DMS53 (cell line): ENCODE results near the gene ZNF595.
"Not testable (repeated sequence)": the region's sequence is repeated elsewhere in the genome, so short reads cannot be mapped to it uniquely, and the experiment has no call there.

Source experiments
- DNase-seq: peaks from one replicate; lab custom pipeline; 2025; lab: John Stamatoyannopoulos, UW

The ZNF595 gene

DNA sequence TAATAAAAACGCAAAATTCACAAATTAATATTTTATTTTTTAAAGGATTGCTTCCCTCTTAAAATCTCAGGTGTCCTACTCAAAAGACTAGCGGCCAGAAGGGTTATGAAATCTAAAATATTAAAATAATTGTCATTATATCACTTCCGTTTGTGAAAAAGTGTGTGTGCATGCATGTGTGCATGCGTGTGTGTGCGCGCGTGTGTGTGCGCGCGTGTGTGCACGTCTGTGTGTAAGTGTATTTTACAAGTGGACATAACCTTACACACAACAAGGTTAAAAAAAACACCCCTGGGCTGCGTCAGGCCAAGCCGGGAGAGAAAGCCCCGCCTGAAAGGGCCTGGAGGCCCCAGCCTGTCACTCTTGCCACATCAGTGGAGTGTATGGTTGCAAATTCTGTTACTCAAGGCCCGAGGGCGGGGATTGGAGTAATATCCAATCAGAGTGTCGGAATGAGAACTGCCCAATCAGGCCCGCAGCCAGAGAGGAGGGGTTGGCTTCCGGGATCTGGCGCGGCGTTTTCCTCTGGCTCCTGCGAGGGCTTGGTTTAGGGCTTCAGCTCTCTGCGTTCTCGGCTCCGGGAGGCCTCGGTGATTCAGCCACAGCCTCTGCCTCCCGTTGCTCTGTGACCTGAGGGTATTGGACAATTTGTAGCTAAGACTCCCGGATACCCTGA lies at the start of gene ZNF595:
Gene ZNF595 (plus strand): TSS at position 518 of the 676 bp plus-strand sequence. CDS start 168 bp downstream, outside the sequence.
- not testable (repeated sequence) for DNase-seq

DNA sequence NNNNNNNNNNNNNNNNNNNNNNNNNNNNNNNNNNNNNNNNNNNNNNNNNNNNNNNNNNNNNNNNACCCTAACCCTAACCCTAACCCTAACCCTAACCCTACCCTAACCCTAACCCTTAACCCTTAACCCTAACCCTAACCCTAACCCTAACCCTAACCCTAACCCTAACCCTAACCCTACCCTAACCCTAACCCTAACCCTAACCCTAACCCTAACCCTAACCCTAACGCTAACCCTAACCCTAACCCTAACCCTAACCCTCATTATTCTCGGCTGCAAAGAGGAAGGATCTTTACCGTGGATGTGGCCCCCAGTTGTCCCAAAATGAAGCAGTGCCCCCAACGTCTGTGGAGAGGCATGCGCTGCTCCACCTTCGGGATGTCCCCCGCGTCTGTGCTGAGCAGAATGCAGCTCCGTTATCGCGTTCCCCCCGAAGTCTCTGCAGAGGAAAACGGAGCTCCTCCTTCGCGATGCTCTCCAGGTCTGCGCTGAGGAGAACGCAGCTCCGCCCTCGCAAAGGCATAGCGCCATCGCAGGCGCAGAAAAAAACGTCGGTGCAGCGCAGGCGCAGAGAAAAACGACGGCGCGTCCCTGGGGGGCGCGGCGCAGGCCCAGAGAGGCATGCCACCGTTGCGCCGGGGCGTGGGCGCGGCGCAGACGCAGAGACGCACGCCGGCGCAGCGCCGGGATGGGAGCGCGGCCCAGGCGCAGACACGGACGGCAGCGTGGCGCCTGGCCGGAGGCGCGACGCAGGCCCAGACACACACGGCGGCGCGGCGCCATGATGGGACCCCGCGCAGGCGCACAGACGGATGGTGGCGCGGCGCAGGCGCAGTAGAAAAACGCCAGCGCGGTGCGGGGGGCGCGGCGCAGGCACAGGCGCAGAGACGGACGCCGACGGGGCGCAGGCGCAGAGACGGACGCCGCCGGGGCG lies 42.9 kb upstream of the ZNF595 start:
- not testable (repeated sequence) for DNase-seq

DNA sequence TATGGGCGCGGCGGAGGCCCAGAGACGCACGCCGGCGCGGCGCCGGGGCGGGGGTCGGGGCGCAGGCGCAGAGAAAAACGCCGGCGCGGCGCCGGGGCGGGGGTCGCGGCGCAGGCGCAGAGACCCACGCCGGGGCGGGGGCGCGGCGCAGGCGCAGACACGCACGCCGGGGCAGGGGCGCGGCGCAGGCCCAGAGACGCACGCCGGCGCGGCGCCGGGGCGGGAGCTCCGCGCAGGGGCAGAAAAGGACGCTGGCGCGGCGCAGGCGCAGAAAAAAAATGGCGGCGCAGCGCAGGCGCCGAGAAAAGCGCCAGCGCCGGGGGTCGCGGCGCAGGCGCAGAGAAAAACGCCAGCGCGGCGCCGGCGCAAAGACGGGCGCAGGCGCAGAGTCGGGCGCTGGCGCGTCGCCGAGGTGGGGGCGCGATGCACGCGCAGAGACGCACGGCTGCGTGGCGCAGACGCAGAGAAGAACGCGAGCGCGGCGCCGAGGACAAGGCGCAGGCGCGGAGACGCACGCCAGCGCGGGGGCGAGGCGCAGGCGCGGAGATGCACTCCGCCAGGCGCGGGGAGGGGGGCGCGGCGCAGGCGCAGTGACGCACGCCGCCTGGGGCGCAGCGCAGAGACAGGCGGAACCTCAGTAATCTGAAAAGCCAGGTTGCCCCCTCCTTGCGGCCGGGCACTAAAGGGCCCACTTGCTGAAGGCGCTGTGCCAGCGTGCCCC lies 41.9 kb upstream of the ZNF595 start:
- not testable (repeated sequence) for DNase-seq

DNA sequence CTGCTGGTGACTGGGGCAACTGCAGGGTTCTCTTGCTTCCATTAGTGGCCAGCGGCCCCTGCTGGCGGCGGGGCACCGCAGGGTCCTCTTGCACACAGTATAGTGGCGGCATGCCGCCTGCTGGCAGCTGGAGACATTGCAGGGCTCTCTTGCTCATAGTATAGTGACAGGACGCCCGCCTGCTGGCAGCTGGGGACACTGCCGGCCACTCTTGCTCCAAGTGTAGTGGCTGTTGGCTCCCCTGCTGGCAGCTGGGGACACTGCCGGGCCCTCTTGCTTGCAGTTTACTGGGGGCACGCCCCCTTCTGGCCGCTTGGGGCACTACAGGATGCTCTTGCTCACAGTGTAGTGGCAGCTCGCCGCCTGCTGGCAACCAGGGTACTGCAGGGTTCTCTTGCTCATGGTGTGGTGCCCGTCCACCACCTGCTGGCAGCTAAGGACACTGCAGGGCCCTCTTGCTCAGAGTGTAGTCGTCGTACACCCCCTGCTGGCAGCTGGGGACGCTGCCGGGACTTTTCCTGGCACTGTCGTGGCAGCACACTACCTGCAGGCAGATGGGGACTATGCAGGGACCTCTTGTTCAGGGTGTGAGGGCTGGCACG lies 41.2 kb upstream of the ZNF595 start:
- not testable (repeated sequence) for DNase-seq

DNA sequence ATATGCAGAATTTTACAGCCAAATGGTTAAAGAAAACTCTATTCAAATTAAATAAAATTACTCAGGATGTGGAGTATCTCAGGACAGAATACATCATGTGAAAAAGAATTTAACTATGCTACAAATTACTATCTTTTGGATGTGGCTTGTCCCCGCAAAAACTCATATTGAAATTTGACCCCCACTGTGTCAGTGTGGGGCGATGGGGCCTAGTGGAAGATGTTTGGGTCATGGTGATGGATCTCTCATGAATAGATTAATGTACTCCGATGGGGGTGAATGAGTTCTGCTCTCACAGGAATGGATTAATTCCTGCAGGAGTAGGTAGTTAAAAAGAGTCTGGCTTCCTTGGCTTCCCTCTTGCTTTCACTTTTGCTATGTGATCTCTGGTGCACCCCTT lies 35.0 kb upstream of the ZNF595 start:
- not testable (repeated sequence) for DNase-seq

DNA sequence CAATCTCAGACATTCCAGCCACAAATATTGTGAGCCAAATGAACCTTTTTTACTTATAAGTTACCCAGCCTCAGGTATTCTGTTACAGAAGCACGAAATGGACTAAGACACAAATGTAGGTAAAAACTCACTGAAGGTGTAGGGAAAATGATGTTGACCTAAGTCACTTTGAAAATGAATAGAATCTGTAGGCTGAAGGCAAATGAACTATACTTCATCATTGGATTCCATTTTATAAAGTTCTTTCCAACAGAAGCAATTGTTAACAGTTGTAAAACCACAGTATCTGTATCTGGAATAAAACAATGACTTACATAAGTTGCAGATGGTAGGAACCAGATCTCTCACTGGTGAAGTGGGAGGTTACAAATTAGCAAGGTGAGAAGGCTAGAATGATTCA lies 34.5 kb upstream of the ZNF595 start:
- not testable (repeated sequence) for DNase-seq

DNA sequence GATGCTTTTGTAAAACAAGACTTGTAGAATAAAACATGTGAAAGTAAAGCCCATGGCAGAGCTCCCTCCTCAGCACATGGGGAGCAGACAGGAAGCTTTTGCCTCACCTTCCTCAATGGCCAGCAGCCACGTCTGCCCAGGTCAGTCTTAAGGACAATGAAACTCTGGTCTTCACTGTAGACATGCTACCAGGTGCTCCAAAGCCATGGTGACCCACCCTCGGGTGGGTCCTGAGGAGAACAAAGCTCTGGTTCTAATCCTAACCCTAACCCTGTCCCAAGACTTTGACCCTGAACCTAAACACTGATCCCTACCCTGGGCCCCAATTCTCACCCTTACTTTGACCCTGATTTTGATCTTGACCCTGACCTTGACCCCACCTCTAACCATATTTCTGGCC lies 30.2 kb upstream of the ZNF595 start:
- not testable (repeated sequence) for DNase-seq

DNA sequence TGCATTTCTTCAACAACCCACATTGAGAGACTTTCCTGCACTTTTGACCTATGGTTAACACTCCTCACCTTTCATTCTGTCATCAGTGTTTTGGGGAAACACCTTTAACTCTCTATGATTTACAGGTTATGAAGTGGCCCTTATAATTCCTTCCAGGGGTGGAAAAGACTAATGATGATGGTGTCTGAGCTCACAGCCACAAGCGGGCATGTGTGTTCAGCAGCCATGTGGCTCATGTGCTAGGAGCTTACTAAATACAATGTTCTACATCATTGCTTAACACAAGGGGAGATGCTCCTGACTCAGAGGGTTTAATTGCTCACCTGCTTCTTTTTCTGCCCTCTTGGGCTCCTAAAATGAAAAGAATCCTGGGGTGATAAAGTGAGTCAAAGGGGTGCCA lies 28.8 kb upstream of the ZNF595 start:
- DNase-seq = not testable (repeated sequence)

DNA sequence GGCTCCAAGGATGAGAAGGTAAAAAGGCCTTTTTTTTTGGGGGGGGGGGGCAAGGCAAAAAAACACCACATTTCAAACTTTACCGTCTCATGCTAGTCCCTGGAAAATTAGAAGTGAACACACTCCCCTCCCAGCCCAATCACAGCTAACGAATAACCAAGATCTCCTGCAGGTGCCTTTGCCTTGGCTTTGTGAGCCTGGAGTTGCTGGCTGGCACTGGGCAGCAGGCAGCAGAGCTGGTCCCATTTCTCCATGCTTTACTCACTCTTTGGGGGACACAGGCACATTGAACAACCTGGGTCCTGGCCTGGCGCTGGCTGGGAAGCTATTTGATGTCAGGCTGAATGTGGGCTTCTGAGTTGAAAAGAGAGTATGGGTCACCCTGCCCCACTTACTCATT lies 25.6 kb upstream of the ZNF595 start:
- not testable (repeated sequence) for DNase-seq

DNA sequence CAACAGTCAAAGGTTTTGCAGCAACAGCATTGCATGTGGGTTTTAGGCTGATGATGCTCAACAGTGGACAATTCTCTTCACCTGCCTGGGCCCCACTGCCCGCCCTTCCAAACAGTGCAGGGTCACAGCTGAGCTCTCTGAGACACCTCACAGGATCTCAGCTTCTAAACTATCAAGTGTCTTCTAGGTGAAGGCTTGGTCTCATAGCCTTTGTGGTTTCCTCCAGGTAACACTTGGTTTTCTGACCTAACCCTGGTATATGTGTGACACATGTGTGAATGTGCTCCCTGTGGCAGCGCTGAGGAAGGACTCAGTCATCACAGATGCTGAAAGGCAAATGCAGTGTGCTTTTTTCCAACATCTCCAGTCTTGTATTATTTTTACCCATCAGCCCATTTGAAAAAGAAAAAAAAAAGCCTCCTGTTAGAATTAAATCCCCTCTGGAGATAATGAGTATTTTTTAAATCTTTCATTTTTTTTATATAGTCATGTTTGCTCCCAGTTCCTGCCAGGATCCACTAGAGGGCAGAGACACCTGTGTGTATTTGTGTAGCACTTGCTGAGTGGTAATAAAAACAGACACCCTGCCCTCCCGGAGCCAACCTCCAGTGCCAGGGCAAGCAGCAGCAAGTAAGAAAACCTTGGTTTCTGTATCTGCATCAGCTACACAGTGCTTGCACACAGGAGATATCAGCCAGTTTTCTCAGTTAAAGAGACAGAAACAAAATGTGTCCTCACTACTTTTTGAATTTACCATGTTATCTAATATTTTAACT lies 24.2 kb upstream of the ZNF595 start:
- not testable (repeated sequence) for DNase-seq

DNA sequence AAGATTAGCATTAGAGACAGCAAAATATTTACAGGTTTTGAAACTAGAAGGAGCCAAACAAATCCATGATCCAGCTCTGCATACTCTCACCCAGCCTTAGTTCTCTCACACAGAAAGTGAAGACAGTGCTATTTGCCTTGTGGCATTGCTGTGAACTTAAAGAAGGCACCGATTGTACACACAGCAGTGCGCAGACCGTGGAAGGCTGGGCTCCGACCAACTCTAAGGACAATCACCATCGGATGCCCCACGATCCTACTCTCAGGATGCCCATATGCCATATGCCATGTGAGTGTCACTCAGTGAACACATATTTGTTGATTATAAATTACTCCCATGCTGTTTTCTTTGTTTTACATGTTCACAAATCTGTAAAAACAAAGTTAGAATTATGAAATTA lies 19.8 kb upstream of the ZNF595 start:
- not testable (repeated sequence) for DNase-seq

DNA sequence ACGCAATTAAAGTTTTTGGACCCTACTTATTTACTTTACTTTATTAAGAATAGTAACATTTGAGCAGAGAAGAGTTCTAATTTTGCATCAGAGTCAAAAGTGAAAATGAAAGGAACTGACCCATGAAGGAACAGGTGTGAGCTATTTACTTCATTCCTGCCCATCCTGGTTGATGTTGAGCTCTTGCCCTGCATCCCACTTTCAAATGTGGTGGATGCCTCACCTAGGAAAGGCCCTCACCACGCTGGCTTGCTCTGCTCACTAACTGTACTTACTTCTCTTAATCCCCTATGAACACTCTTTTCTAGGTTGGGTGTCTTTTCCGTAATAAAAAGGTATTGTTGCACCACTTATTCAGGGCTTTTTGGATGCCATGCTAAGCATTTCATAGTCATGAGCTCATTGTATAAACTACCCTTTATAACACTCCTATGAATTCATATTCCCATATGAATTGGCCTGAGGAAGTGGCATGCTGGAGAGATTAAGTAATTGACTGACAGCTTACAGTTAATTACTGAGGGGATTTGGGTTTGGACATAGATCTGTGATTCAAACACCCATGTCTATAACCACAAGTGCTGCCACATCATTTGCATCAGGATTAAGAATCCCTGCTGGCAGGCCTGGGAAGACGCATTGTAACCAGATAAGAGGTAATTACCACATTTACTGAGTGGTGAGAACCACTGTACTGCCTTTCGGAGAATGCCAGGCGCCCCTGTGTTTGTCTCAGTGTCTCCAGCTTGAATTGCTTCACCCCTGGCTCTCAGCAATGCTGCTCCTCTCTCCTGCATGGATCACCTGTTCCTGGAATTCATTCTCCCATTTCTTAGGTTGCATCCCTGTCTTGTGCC lies 16.3 kb upstream of the ZNF595 start:
- DNase-seq = not testable (repeated sequence)

DNA sequence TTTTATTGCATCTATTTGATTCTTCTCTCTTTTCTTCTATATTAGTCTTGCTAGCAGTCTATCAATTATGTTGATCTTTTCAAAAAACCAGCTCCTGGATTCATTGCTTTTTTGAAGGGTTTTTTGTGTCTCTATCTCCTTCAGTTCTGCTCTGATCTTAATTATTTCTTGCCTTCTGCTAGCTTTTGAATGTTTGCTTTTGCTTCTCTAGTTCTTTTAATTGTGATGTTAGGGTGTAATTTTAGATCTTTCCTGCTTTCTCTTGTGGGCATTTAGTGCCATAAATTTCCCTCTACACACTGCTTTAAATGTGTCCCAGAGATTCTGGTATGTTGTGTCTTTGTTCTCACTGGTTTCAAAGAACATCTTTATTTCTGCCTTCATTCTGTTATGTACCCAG lies 14.9 kb upstream of the ZNF595 start:
- not testable (repeated sequence) for DNase-seq

DNA sequence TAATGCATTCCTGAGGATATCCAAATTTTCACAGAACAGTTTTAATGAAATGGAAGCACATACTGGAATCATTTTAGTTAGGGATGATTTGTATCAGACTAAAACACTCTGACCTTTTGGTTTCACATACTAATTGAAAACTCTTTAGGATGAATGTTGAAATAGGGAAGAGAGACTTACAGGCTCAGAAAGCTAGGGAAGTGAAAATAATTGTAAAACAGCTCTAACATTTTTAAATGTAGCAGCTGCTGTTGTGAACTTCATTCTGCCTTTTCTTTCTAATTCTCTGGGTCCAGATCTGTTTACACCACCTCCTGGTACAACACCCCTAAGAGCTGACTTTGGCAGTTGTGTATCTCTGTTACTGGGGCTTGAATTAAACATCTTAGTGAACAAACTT lies 9.7 kb upstream of the ZNF595 start:
- DNase-seq = not testable (repeated sequence)

DNA sequence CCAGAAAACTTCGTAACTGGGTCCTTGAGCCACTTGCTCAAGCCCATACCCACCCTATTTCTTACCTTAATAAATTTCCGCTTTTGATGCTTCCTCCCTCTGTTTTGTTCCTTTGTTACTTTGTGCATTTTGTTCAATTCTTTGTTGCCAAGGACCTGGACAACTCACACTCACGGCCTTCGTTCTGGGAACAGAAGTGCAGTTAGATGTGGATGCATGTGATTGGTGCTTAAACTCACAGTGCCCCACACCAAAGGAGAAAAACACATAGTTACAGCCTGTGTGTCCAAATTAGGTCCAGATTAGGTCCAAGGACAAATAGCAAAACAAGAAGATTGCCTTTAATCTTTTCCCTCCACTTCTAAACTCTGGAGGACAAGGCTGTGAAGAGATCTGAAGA lies 1.9 kb upstream of the ZNF595 start:
- DNase-seq = not testable (repeated sequence)

DNA sequence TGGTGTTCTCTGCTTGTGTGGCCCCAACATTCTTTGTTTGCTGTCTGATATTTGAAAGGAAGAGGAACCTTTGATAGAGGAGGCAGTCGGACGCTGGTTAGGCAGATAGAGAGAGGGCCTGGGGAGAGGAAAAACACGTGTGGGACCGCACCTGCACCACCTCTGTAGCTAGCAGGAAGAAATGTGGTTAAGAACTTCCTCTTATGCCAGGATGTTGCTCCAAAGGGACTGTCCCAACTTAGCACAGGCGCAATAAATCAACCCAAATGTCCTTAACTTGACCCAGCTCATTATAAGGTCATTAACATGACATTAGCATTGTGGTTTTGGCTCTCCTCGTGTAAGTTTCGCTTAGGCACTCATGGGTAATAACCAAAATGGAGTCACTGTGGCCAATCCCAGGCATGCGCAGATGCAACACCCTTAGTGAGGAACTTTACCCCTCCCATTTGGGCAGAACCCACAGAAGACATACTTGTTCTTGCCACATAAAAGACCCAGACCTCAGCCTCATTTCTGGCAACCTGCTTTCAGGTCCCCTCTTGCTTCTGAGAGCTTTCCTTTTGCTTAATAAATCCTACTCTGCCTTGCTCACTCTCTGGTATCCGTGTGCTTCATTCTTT lies 1.4 kb upstream of the ZNF595 start:
- DNase-seq = not testable (repeated sequence)

DNA sequence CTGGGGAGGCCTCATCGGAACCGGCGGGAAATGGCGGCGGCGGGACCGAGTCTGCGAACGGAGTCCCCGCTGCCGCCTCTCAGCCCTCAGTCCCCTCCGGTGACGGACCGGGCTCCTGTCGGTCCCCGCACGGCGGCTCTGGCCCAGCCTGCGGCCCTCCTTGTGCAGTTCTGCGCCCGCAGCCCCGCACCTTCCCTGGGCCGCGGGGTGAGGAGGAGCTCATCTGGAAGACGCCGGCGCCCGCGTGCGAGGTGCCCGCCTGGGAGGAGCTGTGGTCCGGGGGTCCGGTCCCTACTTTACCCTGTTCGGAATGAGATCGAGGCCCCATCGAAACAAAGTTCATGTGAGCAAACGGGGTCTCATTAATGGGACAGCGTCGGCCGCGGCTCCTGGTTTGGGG lies 400 bp downstream of the ZNF595 start:
- not testable (repeated sequence) for DNase-seq

DNA sequence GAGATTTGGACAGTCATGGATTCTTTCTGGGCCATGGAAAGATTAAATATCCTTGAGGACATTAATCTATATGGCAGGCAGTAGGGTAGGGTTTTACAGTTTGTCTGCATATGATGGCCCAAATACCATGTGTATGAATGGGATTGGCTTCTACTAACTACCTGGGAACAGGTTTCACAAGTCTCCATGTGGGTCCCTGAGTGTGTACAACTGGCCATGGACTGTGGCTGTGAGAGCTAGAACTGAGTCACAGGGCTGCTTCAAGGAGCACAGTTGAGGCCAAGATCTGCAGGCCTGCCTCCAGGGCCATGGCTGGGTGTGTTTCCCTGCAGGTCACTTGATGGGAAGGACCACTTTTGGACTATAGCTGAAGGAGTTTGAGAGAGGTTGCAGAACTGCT lies 11.6 kb downstream of the ZNF595 start:
- DNase-seq = not testable (repeated sequence)

DNA sequence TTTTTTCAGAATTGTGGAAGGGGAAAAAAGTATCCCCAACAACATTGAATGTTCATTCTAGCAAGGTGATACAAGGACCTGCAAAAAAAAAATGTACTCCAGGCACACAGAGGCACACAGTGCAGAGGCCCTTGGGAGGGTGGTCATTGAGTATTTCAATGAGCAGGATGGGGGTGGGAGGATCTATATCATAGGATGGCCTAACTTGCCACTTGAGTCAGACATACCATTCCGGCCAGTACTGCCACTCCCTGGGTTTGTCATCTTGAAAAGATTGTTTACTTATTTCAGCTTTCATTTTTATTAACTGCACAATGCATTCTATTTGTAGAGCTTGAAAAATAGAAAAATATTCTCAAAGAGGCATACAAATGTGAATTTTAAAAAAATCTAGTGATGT lies 18.7 kb downstream of the ZNF595 start:
- no peak for DNase-seq

DNA sequence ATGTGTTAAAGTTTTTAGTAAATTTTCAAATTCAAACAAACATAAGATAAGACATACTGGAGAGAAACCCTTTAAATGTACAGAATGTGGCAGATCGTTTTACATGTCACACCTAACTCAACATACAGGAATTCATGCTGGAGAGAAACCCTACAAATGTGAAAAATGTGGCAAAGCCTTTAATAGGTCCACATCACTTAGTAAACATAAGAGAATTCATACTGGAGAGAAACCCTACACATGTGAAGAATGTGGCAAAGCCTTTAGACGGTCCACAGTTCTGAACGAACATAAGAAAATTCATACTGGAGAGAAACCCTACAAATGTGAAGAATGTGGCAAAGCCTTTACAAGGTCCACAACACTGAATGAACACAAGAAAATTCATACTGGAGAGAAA lies 32.8 kb downstream of the ZNF595 start:
- DNase-seq = no peak
